Right renal pelvis (tissue), 4 donors: ENCODE results near the gene ANKRD11. TPM values are rescaled to one million over a fixed set of nuclear protein-coding genes. Genes with fewer than 3 reads are reported as not detected.
"Not testable (repeated sequence)": the region's sequence is repeated elsewhere in the genome, so short reads cannot be mapped to it uniquely, and the experiment has no call there.

ENCODE experiments used
- DNase-seq, 4 donors: peaks; one replicate each; pipeline ENCODE4 v3.0.0-alpha.2; 2013; ENCODE audit warnings: low read depth in 4 of 4, low spot score in 3 of 4, missing footprints in 1 of 4
- polyA plus RNA-seq, 4 donors: library from polyadenylated mRNA; unstranded; fragments of 120-200 nt; gene quantifications; one replicate each; pipeline ENCODE4 v1.2.1, GENCODE V29; 2013; ENCODE audit not compliant: insufficient read length in 4 of 4

The ANKRD11 gene
- polyA plus RNA-seq, 4 donors, result 90.2 to 101 (median 96.6) TPM

- DNase-seq, result no peak
These were observed 211.7 kb downstream of the ANKRD11 start for GRCh38 chr16:89278441-89279240.

- DNase-seq, result no peak
These were observed 212.6 kb downstream of the ANKRD11 start for GRCh38 chr16:89277641-89278341.

GRCh38 chr16:89277049-89277448 lies 213.3 kb downstream of the ANKRD11 start:
- no peak for DNase-seq

GRCh38 chr16:89275837-89276720 lies 214.3 kb downstream of the ANKRD11 start:
- DNase-seq, result no peak

- no peak for DNase-seq
These were observed 215.1 kb downstream of the ANKRD11 start for GRCh38 chr16:89275284-89275584.

- DNase-seq, result no peak
These were observed 215.6 kb downstream of the ANKRD11 start for GRCh38 chr16:89274561-89275283.

- DNase-seq, result no peak
These were observed 216.5 kb downstream of the ANKRD11 start for GRCh38 chr16:89273741-89274472.

- DNase-seq, result no peak
These were observed 217.7 kb downstream of the ANKRD11 start for GRCh38 chr16:89272631-89273030.

- no peak for DNase-seq
These were observed 219.6 kb downstream of the ANKRD11 start for GRCh38 chr16:89270666-89271345.

- no peak for DNase-seq
These were observed 220.3 kb downstream of the ANKRD11 start for GRCh38 chr16:89269805-89270665.

GRCh38 chr16:89268987-89269735 lies 221.2 kb downstream of the ANKRD11 start:
- no peak for DNase-seq

GRCh38 chr16:89268585-89268984 lies 221.8 kb downstream of the ANKRD11 start:
- no peak for DNase-seq

GRCh38 chr16:89267746-89268145 lies 222.6 kb downstream of the ANKRD11 start:
- not testable (repeated sequence) for DNase-seq

GRCh38 chr16:89266521-89267134 lies 223.7 kb downstream of the ANKRD11 start:
- DNase-seq, result no peak

- no peak for DNase-seq
These were observed 224.7 kb downstream of the ANKRD11 start for GRCh38 chr16:89265647-89266046.

GRCh38 chr16:89264800-89265550 lies 225.4 kb downstream of the ANKRD11 start:
- no peak for DNase-seq
